ENCODE results near the gene SMAD7.

GRCh38 chr18:48893608-48894600 is 56.9 kb downstream of the SMAD7 start:
- no peak for TF ChIP-seq ESRRG (CRISPR knock-in tag; IDR thresholded peaks at IDR 0.05)
- TF ChIP-seq ZFP30 (CRISPR knock-in tag; IDR thresholded peaks at IDR 0.05), result no peak
- no peak for TF ChIP-seq PATZ1 (CRISPR knock-in tag; IDR thresholded peaks at IDR 0.05; ENCODE audit: borderline replicate concordance)
- TF ChIP-seq PPARA (CRISPR knock-in tag; IDR thresholded peaks at IDR 0.05; ENCODE audit: borderline replicate concordance), result no peak
